ENCODE results near the gene RNH1.

RNH1 gene

DNA sequence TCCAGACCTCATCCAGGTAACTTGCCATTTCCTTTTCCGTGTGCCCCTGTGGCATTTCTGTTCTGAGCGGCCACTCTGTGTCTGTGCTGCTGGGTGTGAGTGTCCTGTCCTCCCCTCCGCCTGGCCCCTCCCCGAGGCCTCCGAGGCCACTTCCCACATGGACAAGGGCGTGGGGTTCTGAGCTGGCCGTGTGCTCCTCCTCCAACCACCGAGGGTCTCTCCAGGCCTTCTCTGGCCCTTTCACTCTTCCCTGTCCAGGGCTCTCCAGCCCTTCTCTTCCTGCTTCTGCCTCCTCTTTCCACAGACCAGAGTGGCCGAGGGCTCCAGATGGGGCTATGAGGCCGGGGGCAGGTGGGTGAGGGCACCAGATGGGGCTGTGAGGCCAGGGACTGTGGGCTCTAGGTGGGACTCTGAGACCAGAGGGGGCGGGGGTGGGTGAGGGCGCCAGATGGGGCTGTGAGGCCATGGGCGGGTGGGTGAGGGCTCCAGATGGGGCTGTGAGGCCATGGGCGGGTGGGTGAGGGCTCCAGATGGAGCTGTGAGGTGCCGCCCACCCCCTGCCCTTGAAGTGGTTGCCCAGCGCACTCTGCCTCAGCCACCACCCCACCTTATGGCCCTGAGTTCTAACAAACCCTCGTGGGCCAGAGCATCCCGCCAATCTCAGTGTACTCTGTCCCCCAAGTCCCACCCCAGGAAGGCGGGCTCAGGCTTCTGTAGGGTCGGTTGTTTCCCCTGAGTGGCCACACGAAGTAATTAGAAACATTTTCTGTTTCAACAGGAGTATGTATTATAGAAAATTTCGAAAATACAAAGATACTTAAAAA, 32.9 kb downstream of the RNH1 start:
- DNase-seq (ENCODE audit: low read depth), result no peak
- TF ChIP-seq, protein P1, sequence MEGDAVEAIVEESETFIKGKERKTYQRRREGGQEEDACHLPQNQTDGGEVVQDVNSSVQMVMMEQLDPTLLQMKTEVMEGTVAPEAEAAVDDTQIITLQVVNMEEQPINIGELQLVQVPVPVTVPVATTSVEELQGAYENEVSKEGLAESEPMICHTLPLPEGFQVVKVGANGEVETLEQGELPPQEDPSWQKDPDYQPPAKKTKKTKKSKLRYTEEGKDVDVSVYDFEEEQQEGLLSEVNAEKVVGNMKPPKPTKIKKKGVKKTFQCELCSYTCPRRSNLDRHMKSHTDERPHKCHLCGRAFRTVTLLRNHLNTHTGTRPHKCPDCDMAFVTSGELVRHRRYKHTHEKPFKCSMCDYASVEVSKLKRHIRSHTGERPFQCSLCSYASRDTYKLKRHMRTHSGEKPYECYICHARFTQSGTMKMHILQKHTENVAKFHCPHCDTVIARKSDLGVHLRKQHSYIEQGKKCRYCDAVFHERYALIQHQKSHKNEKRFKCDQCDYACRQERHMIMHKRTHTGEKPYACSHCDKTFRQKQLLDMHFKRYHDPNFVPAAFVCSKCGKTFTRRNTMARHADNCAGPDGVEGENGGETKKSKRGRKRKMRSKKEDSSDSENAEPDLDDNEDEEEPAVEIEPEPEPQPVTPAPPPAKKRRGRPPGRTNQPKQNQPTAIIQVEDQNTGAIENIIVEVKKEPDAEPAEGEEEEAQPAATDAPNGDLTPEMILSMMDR (IDR thresholded peaks at IDR 0.05; ENCODE audit: low read length, missing control alignments), result no peak
- H3K4me3 ChIP-seq (replicated peaks; ENCODE audit: low read depth, low read length), result no peak overlapping the region

DNA sequence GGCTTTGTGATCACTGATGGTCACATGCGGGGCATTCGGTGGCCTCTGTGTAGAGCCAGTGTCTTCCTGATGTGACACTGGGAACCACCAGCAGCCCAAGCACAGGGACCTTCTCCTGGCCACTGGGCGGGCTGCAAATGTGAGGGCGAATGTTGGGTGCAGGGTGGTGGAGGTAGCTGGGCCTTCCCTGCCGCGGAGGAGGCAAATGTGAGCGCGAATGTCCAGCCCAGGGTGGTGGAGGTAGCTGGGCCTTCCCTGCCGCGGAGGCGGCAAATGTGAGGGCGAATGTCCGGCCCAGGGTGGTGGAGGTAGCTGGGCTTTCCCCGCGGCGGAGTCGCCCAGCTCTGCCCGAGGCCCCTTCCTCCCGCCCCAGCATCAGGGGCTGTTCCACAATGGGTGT, 33.6 kb downstream of the RNH1 start:
- TF ChIP-seq, protein P1 (IDR thresholded peaks at IDR 0.05; ENCODE audit: low read length, missing control alignments), result no peak
- H3K4me3 ChIP-seq (replicated peaks; ENCODE audit: low read depth, low read length), result no peak overlapping the region
- DNase-seq (ENCODE audit: low read depth), result no peak

DNA sequence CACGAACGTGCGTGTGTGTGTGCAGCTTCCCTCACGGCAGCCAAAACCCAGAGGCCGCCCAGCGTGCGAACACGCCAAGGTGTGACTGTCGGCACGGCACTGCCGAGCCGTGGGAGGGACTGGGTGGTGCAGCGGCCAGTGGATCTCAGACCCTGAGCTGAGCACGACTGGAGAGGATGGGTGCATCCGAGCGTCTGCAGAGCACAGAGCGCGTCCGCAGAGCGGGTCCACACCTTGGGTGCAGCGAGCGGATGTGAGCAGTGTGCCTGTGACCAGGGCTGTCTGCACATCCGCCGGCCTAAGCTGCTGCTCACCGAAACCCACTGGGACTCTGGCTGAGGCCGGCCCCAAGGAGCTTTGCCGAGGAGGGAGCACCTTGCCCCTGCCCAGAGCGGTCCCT, 34.2 kb downstream of the RNH1 start:
- TF ChIP-seq, protein P1 (IDR thresholded peaks at IDR 0.05; ENCODE audit: low read length, missing control alignments), result no peak
- DNase-seq (ENCODE audit: low read depth), result no peak
- H3K4me3 ChIP-seq (replicated peaks; ENCODE audit: low read depth, low read length), result no peak overlapping the region

DNA sequence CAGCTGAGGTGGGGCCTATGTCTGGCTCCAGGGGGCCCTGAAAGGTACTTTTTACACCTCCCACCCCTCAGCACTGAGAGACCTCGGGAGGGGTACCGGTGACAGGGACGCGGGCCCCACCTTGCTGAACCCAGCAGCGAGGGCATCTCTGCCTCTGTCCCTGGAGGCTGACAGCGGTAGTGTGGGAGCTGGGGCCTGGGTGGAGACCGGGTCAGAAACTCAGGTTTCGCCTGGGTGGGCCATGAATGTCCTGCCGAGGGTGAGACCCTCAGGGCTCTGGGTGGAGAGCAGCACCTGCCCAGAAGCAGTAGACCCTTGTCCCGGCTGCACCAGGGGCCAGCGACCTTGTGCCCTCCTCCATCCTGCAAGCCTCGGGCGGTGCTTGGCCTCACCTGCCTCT, 34.8 kb downstream of the RNH1 start:
- no peak for DNase-seq (ENCODE audit: low read depth)
- TF ChIP-seq, protein P1 (IDR thresholded peaks at IDR 0.05; ENCODE audit: low read length, missing control alignments), result no peak
- H3K4me3 ChIP-seq (replicated peaks; ENCODE audit: low read depth, low read length), result no peak overlapping the region

DNA sequence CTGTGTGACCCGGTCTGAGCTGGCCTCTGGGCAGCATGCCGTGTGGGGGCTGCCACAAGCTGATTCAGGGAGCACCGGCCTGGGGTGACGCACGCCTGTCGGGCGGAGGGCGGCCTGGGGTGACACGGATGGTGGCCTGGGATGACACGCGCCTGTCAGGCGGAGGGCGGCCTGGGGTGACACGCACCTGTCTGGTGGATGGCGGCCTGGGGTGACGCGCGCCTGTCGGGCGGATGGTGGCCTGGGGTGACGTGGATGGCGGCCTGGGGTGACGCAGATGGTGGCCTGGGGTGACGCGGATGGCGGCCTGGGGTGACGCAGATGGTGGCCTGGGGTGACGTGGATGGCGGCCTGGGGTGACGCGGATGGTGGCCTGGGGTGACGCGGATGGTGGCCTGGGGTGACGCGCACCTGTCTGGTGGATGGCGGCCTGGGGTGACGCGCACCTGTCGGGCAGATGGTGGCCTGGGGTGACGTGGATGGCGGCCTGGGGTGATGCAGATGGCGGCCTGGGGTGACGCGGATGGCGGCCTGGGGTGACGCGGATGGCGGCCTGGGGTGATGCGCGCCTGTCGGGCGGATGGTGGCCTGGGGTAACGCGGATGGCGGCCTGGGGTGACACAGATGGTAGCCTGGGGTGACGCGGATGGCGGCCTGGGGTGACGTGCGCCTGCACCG, 35.4 kb downstream of the RNH1 start:
- TF ChIP-seq, protein P1 (IDR thresholded peaks at IDR 0.05; ENCODE audit: low read length, missing control alignments), result no peak
- H3K4me3 ChIP-seq (replicated peaks; ENCODE audit: low read depth, low read length), result no peak overlapping the region
- DNase-seq (ENCODE audit: low read depth), result no peak

DNA sequence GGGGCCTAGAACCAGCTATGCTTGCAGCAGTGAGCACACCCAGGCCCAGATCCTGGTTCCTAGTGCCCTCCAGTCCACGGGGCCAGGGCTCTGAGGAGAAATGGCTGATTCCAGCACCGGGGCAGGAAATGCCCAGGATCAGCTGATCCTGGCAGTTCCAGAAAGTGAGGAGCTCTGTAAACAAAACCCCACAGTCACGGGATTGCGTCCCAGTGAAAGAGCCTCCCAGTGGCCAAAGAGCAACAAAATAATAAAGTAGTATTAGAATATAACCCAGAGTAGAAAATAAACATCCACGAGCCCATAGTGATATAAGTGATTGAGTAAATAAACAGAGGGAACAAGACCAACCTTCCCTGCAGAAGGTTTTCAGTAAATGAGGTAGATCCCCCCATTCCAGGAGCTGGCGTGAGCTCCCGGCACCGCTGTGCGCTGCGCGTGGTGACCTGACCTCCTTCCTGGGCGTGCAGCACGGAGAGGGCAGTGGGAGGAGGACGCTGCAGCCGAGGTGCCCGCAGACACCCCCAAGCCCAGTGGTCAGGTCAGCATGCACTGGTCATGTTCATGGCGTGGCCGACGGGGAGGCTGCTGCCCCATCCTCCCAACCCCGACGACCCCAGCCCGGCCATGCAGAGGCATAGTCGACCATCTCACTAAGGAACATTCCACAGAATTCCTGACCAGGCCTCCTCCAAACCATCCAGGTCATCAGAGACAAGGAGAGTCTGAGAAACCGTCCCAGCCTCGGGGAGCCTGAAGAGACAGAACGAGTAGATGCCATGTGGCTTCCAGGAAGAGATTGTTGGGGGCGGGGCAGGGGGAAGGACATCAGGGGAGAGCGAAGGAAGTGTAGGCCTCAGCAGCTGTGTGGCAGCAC, 37.1 kb downstream of the RNH1 start:
- TF ChIP-seq, protein P1 (IDR thresholded peaks at IDR 0.05; ENCODE audit: low read length, missing control alignments), result peak; percentile 29
- peak; percentile 88 for DNase-seq (ENCODE audit: low read depth)
- peak overlapping the region; percentile 38 for H3K4me3 ChIP-seq (replicated peaks; ENCODE audit: low read depth, low read length)

DNA sequence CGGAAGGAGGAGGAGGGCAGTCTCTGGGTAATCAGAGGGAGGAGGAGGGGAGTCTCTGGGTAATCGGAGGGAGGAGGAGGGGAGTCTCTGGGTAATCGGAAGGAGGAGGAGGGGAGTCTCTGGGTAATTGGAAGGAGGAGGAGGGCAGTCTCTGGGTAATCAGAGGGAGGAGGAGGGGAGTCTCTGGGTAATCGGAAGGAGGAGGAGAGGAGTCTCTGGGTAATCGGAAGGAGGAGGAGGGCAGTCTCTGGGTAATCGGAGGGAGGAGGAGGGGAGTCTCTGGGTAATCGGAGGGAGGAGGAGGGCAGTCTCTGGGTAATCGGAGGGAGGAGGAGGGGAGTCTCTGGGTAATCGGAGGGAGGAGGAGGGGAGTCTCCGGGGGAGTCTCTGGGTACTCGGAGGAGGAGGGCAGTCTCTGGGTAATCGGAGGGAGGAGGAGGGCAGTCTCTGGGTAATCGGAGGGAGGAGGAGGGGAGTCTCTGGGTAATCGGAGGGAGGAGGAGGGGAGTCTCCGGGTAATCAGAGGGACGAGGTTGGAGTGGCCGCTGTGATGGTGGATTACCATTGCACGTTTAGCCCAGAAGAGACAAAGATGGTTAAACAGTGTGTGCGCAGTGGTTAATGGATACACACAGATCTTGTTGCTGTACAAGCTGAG, 37.9 kb downstream of the RNH1 start:
- H3K4me3 ChIP-seq (replicated peaks; ENCODE audit: low read depth, low read length), result peak overlapping the region; percentile 38
- DNase-seq (ENCODE audit: low read depth), result peak; percentile 60

Measured in fibroblast of pulmonary artery (primary cell).